Spleen (tissue), 11 donors: ENCODE data around the gene DNAJC4. TPM values are rescaled to one million over a fixed set of nuclear protein-coding genes. Genes with fewer than 3 reads are reported as not detected.

Experiments
- DNase-seq: peaks from one replicate; pipeline ENCODE4 v3.0.0-alpha.2; 2020
- H3K27ac ChIP-seq, 8 donors: fragments of 200-600 bp; sonication (generic) in 7 of 8; 1 replicate in 4 of 8; 2 replicates in 4 of 8; pipeline versions ENCODE4 v1.5.0 to v1.8.0; 2016 to 2021; ENCODE audit warnings: inconsistent platforms in 4 of 8, mild to moderate bottlenecking in 4 of 8, moderate library complexity in 1 of 8
- H3K27me3 ChIP-seq, 7 donors: fragments of 200-600 bp; sonication (generic) in 6 of 7; replicated peaks in 1 of 7; 1 replicate in 4 of 7; 2 replicates in 3 of 7; pipeline versions ENCODE4 v1.5.0 to v1.8.0; 2016 to 2021; ENCODE audit warnings: inconsistent platforms in 3 of 7, mild to moderate bottlenecking in 1 of 7
- H3K36me3 ChIP-seq, 6 donors: fragments of 200-600 bp; sonication (generic) in 5 of 6; 1 replicate in 4 of 6; 2 replicates in 2 of 6; pipeline versions ENCODE4 v1.5.0 to v1.8.0; 2016 to 2021; ENCODE audit warnings: inconsistent platforms in 2 of 6
- H3K4me1 ChIP-seq, 6 donors: fragments of 200-600 bp; sonication (generic) in 5 of 6; 1 replicate in 3 of 6; 2 replicates in 3 of 6; pipeline versions ENCODE4 v1.5.0 to v1.8.0; 2016 to 2021; ENCODE audit warnings: inconsistent platforms in 3 of 6
- H3K4me3 ChIP-seq, 8 donors: fragments of 200-600 bp; sonication (generic) in 7 of 8; 1 replicate in 4 of 8; 2 replicates in 4 of 8; pipeline versions ENCODE4 v1.5.0 to v1.8.0; 2016 to 2021; ENCODE audit warnings: inconsistent platforms in 4 of 8, mild to moderate bottlenecking in 4 of 8, moderate library complexity in 2 of 8
- H3K9me3 ChIP-seq, 8 donors: fragments of 200-600 bp; sonication (generic) in 7 of 8; 1 replicate in 4 of 8; 2 replicates in 4 of 8; pipeline versions ENCODE4 v1.5.0 to v1.8.0; 2016 to 2021; ENCODE audit warnings: inconsistent platforms in 4 of 8
- POLR2A ChIP-seq, 3 donors: fragments of 450-650 bp; IDR thresholded peaks; one replicate each; pipeline ENCODE4 v1.5.1; 2017; ENCODE audit warnings: antibody characterized with exemption in 3 of 3, mild to moderate bottlenecking in 1 of 3
- POLR2AphosphoS5 ChIP-seq, 3 donors: sonication (generic); formaldehyde crosslinking; IDR thresholded peaks; one replicate each; pipeline ENCODE4 v1.5.1; 2017; ENCODE audit warnings: antibody characterized with exemption in 3 of 3
- WGBS, 5 donors: extraction: QIAGEN DNeasy Blood & Tissue Kit in 3 of 5; methylation state at CpG; one replicate each; pipeline versions ENCODE4 v1.1.5 to v1.1.7; 2013 to 2018; 5-methylcytosine and 5-hydroxymethylcytosine counted together
- intact Hi-C: fragments of 100-400 bp; cut with DNase I; formaldehyde crosslinking; loops from one replicate; pipeline ENCODE4 v1.15.0; 2023; ENCODE audit warnings: low total_unique reads
- polyA plus RNA-seq, 3 donors: library from polyadenylated mRNA; stranded (reverse); fragments of 200-250 nt; gene quantifications; one replicate each; pipeline ENCODE4 v1.2.1, GENCODE V29; 2013
- total RNA-seq, 7 donors: library from RNA; depleted of rRNA in 3 of 7; stranded (reverse); fragments of >200 nt in 3 of 7; fragmentation: NEBNext Ultra II Directional in 4 of 7; extraction: Animal tissue kit (Norgen Biotek cat#: 25700) in 4 of 7; gene quantifications; one replicate each; pipeline versions ENCODE4 v1.1.0 to v1.2.1, GENCODE V29; 2016 to 2021
- TF ChIP-seq, protein P1 (sequence below), 11 experiments: fragments of 200-600 bp in 7 of 11; fragments of 450-650 bp in 4 of 11; sonication (generic) in 4 of 11; IDR thresholded peaks in 8 of 11; conservative IDR thresholded peaks in 3 of 11; 1 replicate in 7 of 11; 2 replicates in 4 of 11; pipeline versions ENCODE4 v1.4.0 to v1.8.0; 2016 to 2021; ENCODE audit warnings: antibody characterized with exemption in 11 of 11, inconsistent platforms in 4 of 11, mild to moderate bottlenecking in 1 of 11
- donor health status: healthy with polysubstance abuse.
- donor health status: DM: no; HTN: no; CAD: no; lungs with moderate emphysema.
- donor health status: DM: no; HTN: no; CAD: no.
- donor health status: Bipolar disorder and iron deficiency.
- donor health status: healthy.
- donor health status: DM: no; HTN: no; CAD: no.
- donor health status: DM: yes; HTN: yes; CAD: no.

DNAJC4 gene
- total and polyA plus RNA-seq, 10 donors: 28.0 to 113 (median 54.2) TPM

GRCh38 chr11:64269540-64270220 is 39.3 kb downstream of the DNAJC4 start:
- no peaks in the 10 kb centered on the region for H3K9me3 ChIP-seq
- intact Hi-C loops: no loop called here
- DNase-seq: peak; percentile 99
- H3K4me3 ChIP-seq: peak overlapping the region; percentile 61 to 99 (median 90)
- H3K4me1 ChIP-seq: peaks cover 27 to 56% (median 39%) of the 10 kb centered on the region in 6 donors
- TF ChIP-seq POLR2AphosphoS5 (IDR thresholded peaks at IDR 0.05): peak; percentile 97 to 99 (median 98)
- TF ChIP-seq, protein P1, sequence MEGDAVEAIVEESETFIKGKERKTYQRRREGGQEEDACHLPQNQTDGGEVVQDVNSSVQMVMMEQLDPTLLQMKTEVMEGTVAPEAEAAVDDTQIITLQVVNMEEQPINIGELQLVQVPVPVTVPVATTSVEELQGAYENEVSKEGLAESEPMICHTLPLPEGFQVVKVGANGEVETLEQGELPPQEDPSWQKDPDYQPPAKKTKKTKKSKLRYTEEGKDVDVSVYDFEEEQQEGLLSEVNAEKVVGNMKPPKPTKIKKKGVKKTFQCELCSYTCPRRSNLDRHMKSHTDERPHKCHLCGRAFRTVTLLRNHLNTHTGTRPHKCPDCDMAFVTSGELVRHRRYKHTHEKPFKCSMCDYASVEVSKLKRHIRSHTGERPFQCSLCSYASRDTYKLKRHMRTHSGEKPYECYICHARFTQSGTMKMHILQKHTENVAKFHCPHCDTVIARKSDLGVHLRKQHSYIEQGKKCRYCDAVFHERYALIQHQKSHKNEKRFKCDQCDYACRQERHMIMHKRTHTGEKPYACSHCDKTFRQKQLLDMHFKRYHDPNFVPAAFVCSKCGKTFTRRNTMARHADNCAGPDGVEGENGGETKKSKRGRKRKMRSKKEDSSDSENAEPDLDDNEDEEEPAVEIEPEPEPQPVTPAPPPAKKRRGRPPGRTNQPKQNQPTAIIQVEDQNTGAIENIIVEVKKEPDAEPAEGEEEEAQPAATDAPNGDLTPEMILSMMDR (IDR thresholded peaks at IDR 0.05 in 8 of 11, conservative IDR thresholded peaks at IDR 0.05 in 3 of 11): peak in 6 of 11 experiments; percentile 7 to 36 (median 22)
- peak in 2 of 3 donors; percentile 25 to 33 for TF ChIP-seq POLR2A (IDR thresholded peaks at IDR 0.05)
- H3K27ac ChIP-seq: peak overlapping the region; percentile 80 to 100 (median 98)
- H3K27me3 ChIP-seq: no peaks in the 10 kb centered on the region
- WGBS, 5 donors: 0 to 2% (median 0%) methylated on average over 20 to 58 of the region's 58 CpGs
- peaks cover 0 to 30% (median 11%) of the 10 kb centered on the region in 6 donors for H3K36me3 ChIP-seq

GRCh38 chr11:64275031-64275800 is 44.9 kb downstream of the DNAJC4 start:
- Histone ChIP-seq H3K36me3 (peaks cover 0 to 44% (median 20%) of the 10 kb centered on the region in 6 donors), H3K9me3 (no peaks in the 10 kb centered on the region), H3K27me3 (no peaks in the 10 kb centered on the region), H3K4me3 (no peak overlapping the region), H3K27ac (no peak overlapping the region), H3K4me1 (peaks cover 5 to 32% (median 14%) of the 10 kb centered on the region in 6 donors)
- intact Hi-C loops: no loop called here
- TF ChIP-seq, protein P1 (IDR thresholded peaks at IDR 0.05 in 8 of 11, conservative IDR thresholded peaks at IDR 0.05 in 3 of 11): no peak
- TF ChIP-seq POLR2A (IDR thresholded peaks at IDR 0.05): no peak
- TF ChIP-seq POLR2AphosphoS5 (IDR thresholded peaks at IDR 0.05): no peak
- 84 to 95% (median 94%) methylated on average over 14 to 15 of the region's 15 CpGs for WGBS, 5 donors
- no peak for DNase-seq

- no peak for DNase-seq
- intact Hi-C loops: no loop called here
Observed at GRCh38 chr11:64275841-64276240, 45.5 kb downstream of the DNAJC4 start.

More at GRCh38 chr11:64275841-64276240, 45.5 kb downstream of the DNAJC4 start:
- H3K4me1 ChIP-seq: peaks cover 5 to 27% (median 14%) of the 10 kb centered on the region in 6 donors
- no peaks in the 10 kb centered on the region for H3K27me3 ChIP-seq
- peaks cover 0 to 47% (median 20%) of the 10 kb centered on the region in 6 donors for H3K36me3 ChIP-seq
- H3K4me3 ChIP-seq: no peak overlapping the region
- no peak for TF ChIP-seq POLR2A (IDR thresholded peaks at IDR 0.05)
- TF ChIP-seq, protein P1 (IDR thresholded peaks at IDR 0.05 in 8 of 11, conservative IDR thresholded peaks at IDR 0.05 in 3 of 11): no peak
- no peak for TF ChIP-seq POLR2AphosphoS5 (IDR thresholded peaks at IDR 0.05)
- H3K9me3 ChIP-seq: no peaks in the 10 kb centered on the region
- 43 to 100% (median 89%) methylated on average over 1 to 2 of the region's 2 CpGs for WGBS, 5 donors
- no peak overlapping the region for H3K27ac ChIP-seq
